HepG2 (cell line): ENCODE results near the gene HYAL1. TPM values are rescaled to one million over a fixed set of nuclear protein-coding genes. Genes with fewer than 3 reads are reported as not detected.
A peak's percentile ranks its signal among the peaks of the same experiment; 100 is the strongest.

Experiments used
- BORCS8-MEF2B ChIP-seq: sonication (generic); formaldehyde crosslinking; IDR thresholded peaks from 2 replicates; pipeline ENCODE4 v1.8.0; 2022; ENCODE audit warnings: mild to moderate bottlenecking, missing genetic modification reagents
- DNMT1 ChIP-seq: sonication (generic); formaldehyde crosslinking; IDR thresholded peaks from 2 replicates; pipeline ENCODE4 v1.5.1; 2020; ENCODE audit warnings: mild to moderate bottlenecking, missing genetic modification reagents
- E2F1 ChIP-seq: sonication (generic); formaldehyde crosslinking; IDR thresholded peaks from 2 replicates; pipeline ENCODE4 v1.5.0; 2020; ENCODE audit warnings: missing genetic modification reagents
- ETV5 ChIP-seq: IDR thresholded peaks from 2 replicates; pipeline ENCODE4 v1.6.1; 2018; ENCODE audit warnings: missing biosample characterization, missing genetic modification reagents, inconsistent platforms, borderline replicate concordance
- FOXK2 ChIP-seq: fragments of 450-650 bp; IDR thresholded peaks from 2 replicates; pipeline ENCODE4 v1.6.1; 2016
- GATA4 ChIP-seq: sonication (generic); IDR thresholded peaks from 2 replicates; pipeline ENCODE4 v1.6.1; 2016; ENCODE audit warnings: antibody characterized with exemption, low read depth, borderline replicate concordance
- HNRNPH1 ChIP-seq: fragments of 200-400 bp; formaldehyde crosslinking; optimal IDR thresholded peaks from 2 replicates; pipeline ENCODE3; 2017; ENCODE audit warnings: mild to moderate bottlenecking, low read depth, low read length
- JDP2 ChIP-seq: sonication (generic); formaldehyde crosslinking; IDR thresholded peaks from 2 replicates; pipeline ENCODE4 v1.8.1; 2022; ENCODE audit warnings: missing genetic modification reagents, borderline replicate concordance
- PAF1 ChIP-seq: IDR thresholded peaks from 2 replicates; pipeline ENCODE4 v1.6.1; 2016; ENCODE audit warnings: missing genetic modification reagents, missing compliant biosample characterization
- RAD21 ChIP-seq: fragments of 450-650 bp; formaldehyde crosslinking; IDR thresholded peaks from 2 replicates; pipeline ENCODE4 v1.5.0; 2020; ENCODE audit warnings: mild to moderate bottlenecking
- SCMH1 ChIP-seq: sonication (generic); formaldehyde crosslinking; IDR thresholded peaks from 2 replicates; pipeline ENCODE4 v1.9.0; 2021; ENCODE audit warnings: missing genetic modification reagents, mild to moderate bottlenecking, borderline replicate concordance
- TCF7L2 ChIP-seq: IDR thresholded peaks from 2 replicates; pipeline ENCODE4 v1.6.1; 2011; ENCODE audit warnings: mild to moderate bottlenecking, low read depth, low read length, moderate library complexity
- TOPORS ChIP-seq: sonication (generic); formaldehyde crosslinking; IDR thresholded peaks from 2 replicates; pipeline ENCODE4 v1.8.0; 2023; ENCODE audit warnings: mild to moderate bottlenecking, missing genetic modification reagents
- ZNF230 ChIP-seq: sonication (generic); formaldehyde crosslinking; IDR thresholded peaks from 2 replicates; pipeline ENCODE4 v1.4.0; 2020; ENCODE audit warnings: mild to moderate bottlenecking, missing genetic modification reagents
- ZNF234 ChIP-seq: sonication (generic); formaldehyde crosslinking; conservative IDR thresholded peaks from 2 replicates; pipeline ENCODE4 v1.5.1; 2020; ENCODE audit warnings: mild to moderate bottlenecking, missing genetic modification reagents
- ZNF350 ChIP-seq: sonication (generic); formaldehyde crosslinking; IDR thresholded peaks from 2 replicates; pipeline ENCODE4 v1.4.0; 2020; ENCODE audit warnings: mild to moderate bottlenecking, low read depth, missing genetic modification reagents, borderline replicate concordance
- ZNF383 ChIP-seq: sonication (generic); formaldehyde crosslinking; IDR thresholded peaks from 2 replicates; pipeline ENCODE4 v1.4.0; 2020; ENCODE audit warnings: missing genetic modification reagents, mild to moderate bottlenecking, borderline replicate concordance
- ZNF468 ChIP-seq: sonication (generic); formaldehyde crosslinking; IDR thresholded peaks from 2 replicates; pipeline ENCODE4 v1.8.0; 2022; ENCODE audit warnings: mild to moderate bottlenecking, moderate library complexity, missing genetic modification reagents
- ZNF713 ChIP-seq: sonication (generic); formaldehyde crosslinking; IDR thresholded peaks from 2 replicates; pipeline ENCODE4 v1.4.0; 2020; ENCODE audit warnings: mild to moderate bottlenecking, missing genetic modification reagents
- ZNF879 ChIP-seq: sonication (generic); formaldehyde crosslinking; IDR thresholded peaks from 2 replicates; pipeline ENCODE4 v1.8.1; 2023; ENCODE audit warnings: missing genetic modification reagents
- polyA plus RNA-seq, 8 experiments: library from polyadenylated mRNA; depleted of rRNA in 3 of 8; stranded (reverse) in 7 of 8; unstranded in 1 of 8; fragments of >200 nt; fragmentation: Illumina TruSeq in 4 of 8; extraction: Trizol in 4 of 8; gene quantifications; 2 replicates each; pipeline versions ENCODE4 v1.2.1 to v1.2.3, GENCODE V29; 2011 to 2016; ENCODE audit warnings: low read depth in 4 of 8, missing spikeins in 1 of 8, mixed read lengths in 1 of 8; ENCODE audit not compliant: insufficient read depth in 1 of 8
- total RNA-seq, 5 experiments: library from RNA; depleted of rRNA; stranded (reverse); fragments of >200 nt; fragmentation: Illumina TruSeq; extraction: Trizol; gene quantifications; 2 replicates each; pipeline ENCODE4 v1.2.3, GENCODE V29; 2016; ENCODE audit warnings: low read depth in 1 of 5
- TF ChIP-seq, protein P1 (sequence below): sonication (generic); formaldehyde crosslinking; IDR thresholded peaks from 2 replicates; pipeline ENCODE4 v1.4.0; 2020; ENCODE audit warnings: missing genetic modification reagents
- TF ChIP-seq, protein P2 (sequence below): sonication (generic); formaldehyde crosslinking; IDR thresholded peaks from 2 replicates; pipeline ENCODE4 v1.5.1; 2020; ENCODE audit warnings: missing genetic modification reagents, mild to moderate bottlenecking, borderline replicate concordance

Gene HYAL1
- total and polyA plus RNA-seq, 2 of the 13 experiments (the other 11 are each of a cell fraction or from before 2014, with no cell fraction given) = 76.5 to 193 TPM

DNA sequence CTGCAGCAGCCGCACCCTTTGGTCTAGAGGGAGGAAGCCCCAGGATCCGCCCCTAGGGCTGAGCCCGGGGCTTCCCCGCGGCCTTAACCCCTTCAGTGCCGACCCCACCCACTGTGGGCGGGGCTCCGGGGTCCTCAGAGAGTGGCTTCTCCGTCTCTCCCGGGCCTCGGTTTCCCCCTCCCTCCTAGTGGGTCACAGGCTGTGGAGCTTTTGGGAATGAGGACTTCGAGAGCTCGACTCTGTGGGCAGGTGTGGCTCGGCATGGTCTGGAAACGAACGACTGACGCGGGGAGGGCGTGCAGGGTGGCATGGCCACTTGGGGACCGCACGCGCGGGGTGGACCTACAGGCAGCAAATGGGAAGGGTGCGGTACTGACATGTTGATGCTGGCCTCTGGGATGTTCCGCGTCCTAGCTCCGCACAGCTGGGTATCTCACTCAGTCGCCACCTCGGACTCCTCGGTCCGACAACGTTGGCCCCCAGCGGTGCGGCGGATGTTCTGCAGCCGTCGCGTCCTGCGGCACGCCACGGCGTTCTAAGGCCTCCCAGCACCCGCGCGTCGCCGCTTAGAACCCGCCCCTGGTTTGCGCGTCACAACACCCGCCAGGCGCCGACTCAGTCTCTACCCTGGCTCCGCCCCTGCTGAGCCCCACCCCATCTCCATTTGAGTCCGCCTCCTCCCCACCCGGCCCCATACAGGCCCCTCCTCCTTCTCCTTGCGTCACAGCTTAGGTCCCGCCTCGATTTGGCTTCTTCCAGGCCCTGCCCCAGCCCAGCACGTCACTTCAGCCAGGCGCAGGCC, 4.3 kb downstream of the HYAL1 start, which contains the start of the genes HYAL3 and NAA80 (continued):
- TF ChIP-seq ZNF713 (CRISPR knock-in tag) (no peak), ZNF230 (CRISPR knock-in tag) (no peak), HNRNPH1 (peak; percentile 95), ZNF879 (CRISPR knock-in tag) (no peak), RAD21 (CRISPR knock-in tag) (peak; percentile 67; the same call in 1 of the 2 replicates), ETV5 (no peak; the same call in 1 of the 2 replicates), TOPORS (no peak), SCMH1 (CRISPR knock-in tag) (no peak), GATA4 (peak; percentile 51; the same call in 1 of the 2 replicates), PAF1 (CRISPR knock-in tag) (no peak; the same call in 1 of the 2 replicates), DNMT1 (no peak), BORCS8-MEF2B (CRISPR knock-in tag) (no peak), ZNF468 (CRISPR knock-in tag) (no peak; the same call in 1 of the 2 replicates), TCF7L2 (no peak), FOXK2 (no peak), JDP2 (CRISPR knock-in tag) (no peak), ZNF350 (CRISPR knock-in tag) (peak; percentile 37; the same call in 1 of the 2 replicates), E2F1 (CRISPR knock-in tag) (no peak), ZNF234 (CRISPR knock-in tag) (no peak), ZNF383 (CRISPR knock-in tag) (no peak)
- TF ChIP-seq, protein P1, sequence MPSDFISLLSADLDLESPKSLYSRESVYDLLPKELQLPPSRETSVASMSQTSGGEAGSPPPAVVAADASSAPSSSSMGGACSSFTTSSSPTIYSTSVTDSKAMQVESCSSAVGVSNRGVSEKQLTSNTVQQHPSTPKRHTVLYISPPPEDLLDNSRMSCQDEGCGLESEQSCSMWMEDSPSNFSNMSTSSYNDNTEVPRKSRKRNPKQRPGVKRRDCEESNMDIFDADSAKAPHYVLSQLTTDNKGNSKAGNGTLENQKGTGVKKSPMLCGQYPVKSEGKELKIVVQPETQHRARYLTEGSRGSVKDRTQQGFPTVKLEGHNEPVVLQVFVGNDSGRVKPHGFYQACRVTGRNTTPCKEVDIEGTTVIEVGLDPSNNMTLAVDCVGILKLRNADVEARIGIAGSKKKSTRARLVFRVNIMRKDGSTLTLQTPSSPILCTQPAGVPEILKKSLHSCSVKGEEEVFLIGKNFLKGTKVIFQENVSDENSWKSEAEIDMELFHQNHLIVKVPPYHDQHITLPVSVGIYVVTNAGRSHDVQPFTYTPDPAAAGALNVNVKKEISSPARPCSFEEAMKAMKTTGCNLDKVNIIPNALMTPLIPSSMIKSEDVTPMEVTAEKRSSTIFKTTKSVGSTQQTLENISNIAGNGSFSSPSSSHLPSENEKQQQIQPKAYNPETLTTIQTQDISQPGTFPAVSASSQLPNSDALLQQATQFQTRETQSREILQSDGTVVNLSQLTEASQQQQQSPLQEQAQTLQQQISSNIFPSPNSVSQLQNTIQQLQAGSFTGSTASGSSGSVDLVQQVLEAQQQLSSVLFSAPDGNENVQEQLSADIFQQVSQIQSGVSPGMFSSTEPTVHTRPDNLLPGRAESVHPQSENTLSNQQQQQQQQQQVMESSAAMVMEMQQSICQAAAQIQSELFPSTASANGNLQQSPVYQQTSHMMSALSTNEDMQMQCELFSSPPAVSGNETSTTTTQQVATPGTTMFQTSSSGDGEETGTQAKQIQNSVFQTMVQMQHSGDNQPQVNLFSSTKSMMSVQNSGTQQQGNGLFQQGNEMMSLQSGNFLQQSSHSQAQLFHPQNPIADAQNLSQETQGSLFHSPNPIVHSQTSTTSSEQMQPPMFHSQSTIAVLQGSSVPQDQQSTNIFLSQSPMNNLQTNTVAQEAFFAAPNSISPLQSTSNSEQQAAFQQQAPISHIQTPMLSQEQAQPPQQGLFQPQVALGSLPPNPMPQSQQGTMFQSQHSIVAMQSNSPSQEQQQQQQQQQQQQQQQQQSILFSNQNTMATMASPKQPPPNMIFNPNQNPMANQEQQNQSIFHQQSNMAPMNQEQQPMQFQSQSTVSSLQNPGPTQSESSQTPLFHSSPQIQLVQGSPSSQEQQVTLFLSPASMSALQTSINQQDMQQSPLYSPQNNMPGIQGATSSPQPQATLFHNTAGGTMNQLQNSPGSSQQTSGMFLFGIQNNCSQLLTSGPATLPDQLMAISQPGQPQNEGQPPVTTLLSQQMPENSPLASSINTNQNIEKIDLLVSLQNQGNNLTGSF (CRISPR knock-in tag) = no peak; the same call in 1 of the 2 replicates
- TF ChIP-seq, protein P2, sequence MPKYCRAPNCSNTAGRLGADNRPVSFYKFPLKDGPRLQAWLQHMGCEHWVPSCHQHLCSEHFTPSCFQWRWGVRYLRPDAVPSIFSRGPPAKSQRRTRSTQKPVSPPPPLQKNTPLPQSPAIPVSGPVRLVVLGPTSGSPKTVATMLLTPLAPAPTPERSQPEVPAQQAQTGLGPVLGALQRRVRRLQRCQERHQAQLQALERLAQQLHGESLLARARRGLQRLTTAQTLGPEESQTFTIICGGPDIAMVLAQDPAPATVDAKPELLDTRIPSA (CRISPR knock-in tag) = 0 out of 2 replicates have a peak, but pooled peaks have one; percentile 52
